Tibial nerve (tissue), 4 donors: ENCODE data around the gene CEP44. TPM values are rescaled to one million over a fixed set of nuclear protein-coding genes. Genes with fewer than 3 reads are reported as not detected.

Experiments
- DNase-seq, 2 donors: peaks; one replicate each; pipeline ENCODE4 v3.0.0-alpha.2; 2019; ENCODE audit warnings: low spot score in 2 of 2
- H3K27ac ChIP-seq, 4 donors: fragments of 200-600 bp; sonication (generic) in 3 of 4; one replicate each; pipeline ENCODE4 v1.5.1; 2017 to 2019; ENCODE audit warnings: mild to moderate bottlenecking in 1 of 4
- H3K27me3 ChIP-seq, 2 donors: fragments of 200-600 bp; sonication (generic) in 1 of 2; one replicate each; pipeline versions ENCODE4 v1.5.1 to v1.6.0; 2017 to 2019
- H3K36me3 ChIP-seq, 3 donors: fragments of 200-600 bp; sonication (generic); one replicate each; pipeline ENCODE4 v1.5.1; 2018 to 2019
- H3K4me1 ChIP-seq, 4 donors: fragments of 200-600 bp; sonication (generic) in 3 of 4; one replicate each; pipeline ENCODE4 v1.5.1; 2017 to 2019
- H3K4me3 ChIP-seq, 4 donors: fragments of 200-600 bp; sonication (generic) in 3 of 4; one replicate each; pipeline ENCODE4 v1.5.1; 2017 to 2019; ENCODE audit warnings: mild to moderate bottlenecking in 1 of 4, moderate library complexity in 1 of 4
- H3K9me3 ChIP-seq, 4 donors: fragments of 200-600 bp; sonication (generic) in 3 of 4; one replicate each; pipeline ENCODE4 v1.5.1; 2017 to 2019
- EP300 ChIP-seq, 2 donors: sonication (generic); formaldehyde crosslinking; IDR thresholded peaks; one replicate each; pipeline ENCODE4 v1.6.1; 2017; ENCODE audit warnings: antibody characterized with exemption in 2 of 2, mild to moderate bottlenecking in 1 of 2
- POLR2A ChIP-seq, 2 donors: fragments of 450-650 bp; IDR thresholded peaks; one replicate each; pipeline ENCODE4 v1.6.1; 2017; ENCODE audit warnings: antibody characterized with exemption in 2 of 2, mild to moderate bottlenecking in 2 of 2, moderate library complexity in 2 of 2
- WGBS, 2 donors: methylation state at CpG; one replicate each; pipeline ENCODE4 v1.1.5; 2018; 5-methylcytosine and 5-hydroxymethylcytosine counted together
- total RNA-seq, 4 donors: library from RNA; depleted of rRNA; stranded (reverse); fragments of >200 nt; gene quantifications; one replicate each; pipeline ENCODE4 v1.1.0, GENCODE V29; 2016
- TF ChIP-seq, protein P1 (sequence below), 5 experiments: fragments of 200-600 bp in 3 of 5; fragments of 450-650 bp in 2 of 5; sonication (generic) in 3 of 5; IDR thresholded peaks; one replicate each; pipeline ENCODE4 v1.5.1; 2016 to 2019; ENCODE audit warnings: antibody characterized with exemption in 5 of 5, mild to moderate bottlenecking in 3 of 5, moderate library complexity in 2 of 5

Gene CEP44
- total RNA-seq, 4 donors from 2014 or later, result 16.7 to 27.4 (median 21.5) TPM

DNA sequence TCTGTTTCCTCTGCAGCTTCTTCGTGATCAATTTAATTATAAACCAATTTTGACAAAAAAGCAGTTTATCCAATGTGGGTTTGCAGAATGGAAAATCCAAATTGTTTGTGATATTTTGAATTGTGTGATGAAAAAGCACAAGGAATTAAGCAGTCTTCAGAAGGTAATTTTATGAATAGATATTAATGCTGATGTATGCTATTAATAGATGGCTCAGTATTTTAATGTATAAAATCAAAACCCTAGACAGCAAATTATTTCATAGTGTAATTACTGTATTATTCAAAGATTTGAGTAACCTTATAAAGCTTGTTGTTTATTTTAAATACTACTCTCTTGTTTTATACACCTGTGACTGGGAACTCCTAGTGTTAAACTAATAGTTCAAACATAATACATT, 20.0 kb downstream of the CEP44 start:
- Histone ChIP-seq H3K27me3 (no peaks in the 10 kb centered on the region), H3K9me3 (no peaks in the 10 kb centered on the region), H3K36me3 (peaks cover 0 to 89% (median 0%) of the 10 kb centered on the region in 3 donors), H3K4me3 (no peak overlapping the region), H3K4me1 (no peaks in the 10 kb centered on the region), H3K27ac (no peak overlapping the region)
- TF ChIP-seq POLR2A (IDR thresholded peaks at IDR 0.05) (no peak), EP300 (IDR thresholded peaks at IDR 0.05) (no peak)
- TF ChIP-seq, protein P1, sequence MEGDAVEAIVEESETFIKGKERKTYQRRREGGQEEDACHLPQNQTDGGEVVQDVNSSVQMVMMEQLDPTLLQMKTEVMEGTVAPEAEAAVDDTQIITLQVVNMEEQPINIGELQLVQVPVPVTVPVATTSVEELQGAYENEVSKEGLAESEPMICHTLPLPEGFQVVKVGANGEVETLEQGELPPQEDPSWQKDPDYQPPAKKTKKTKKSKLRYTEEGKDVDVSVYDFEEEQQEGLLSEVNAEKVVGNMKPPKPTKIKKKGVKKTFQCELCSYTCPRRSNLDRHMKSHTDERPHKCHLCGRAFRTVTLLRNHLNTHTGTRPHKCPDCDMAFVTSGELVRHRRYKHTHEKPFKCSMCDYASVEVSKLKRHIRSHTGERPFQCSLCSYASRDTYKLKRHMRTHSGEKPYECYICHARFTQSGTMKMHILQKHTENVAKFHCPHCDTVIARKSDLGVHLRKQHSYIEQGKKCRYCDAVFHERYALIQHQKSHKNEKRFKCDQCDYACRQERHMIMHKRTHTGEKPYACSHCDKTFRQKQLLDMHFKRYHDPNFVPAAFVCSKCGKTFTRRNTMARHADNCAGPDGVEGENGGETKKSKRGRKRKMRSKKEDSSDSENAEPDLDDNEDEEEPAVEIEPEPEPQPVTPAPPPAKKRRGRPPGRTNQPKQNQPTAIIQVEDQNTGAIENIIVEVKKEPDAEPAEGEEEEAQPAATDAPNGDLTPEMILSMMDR (IDR thresholded peaks at IDR 0.05), result no peak
- 98 to 100% methylated on average over 1 of the region's 1 CpG for WGBS, 2 donors
- DNase-seq, result no peak

DNA sequence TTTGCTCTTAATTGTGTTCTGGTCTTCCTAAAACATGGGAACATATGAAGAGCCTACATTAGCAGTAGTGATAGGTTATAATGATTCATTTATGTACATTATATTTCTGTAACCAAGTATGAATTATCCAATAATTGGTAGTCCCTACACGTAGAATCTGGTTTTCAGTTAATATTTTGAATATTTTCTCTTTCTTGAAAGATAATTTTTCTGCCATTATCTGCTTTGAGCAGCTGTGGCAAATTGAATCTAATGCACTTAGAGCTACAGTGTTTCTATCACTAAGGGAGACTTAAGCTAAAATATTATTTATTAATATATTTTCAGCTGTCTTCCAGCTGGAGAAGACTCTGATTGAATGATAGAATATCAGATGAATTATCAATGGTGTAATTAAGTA, 21.0 kb downstream of the CEP44 start:
- H3K9me3 ChIP-seq, result no peaks in the 10 kb centered on the region
- H3K4me3 ChIP-seq, result no peak overlapping the region
- H3K36me3 ChIP-seq, result peaks cover 0 to 89% (median 0%) of the 10 kb centered on the region in 3 donors
- WGBS, 2 donors, result 89 to 96% methylated on average over 1 of the region's 1 CpG
- H3K4me1 ChIP-seq, result no peaks in the 10 kb centered on the region
- no peaks in the 10 kb centered on the region for H3K27me3 ChIP-seq
- TF ChIP-seq, protein P1 (IDR thresholded peaks at IDR 0.05), result no peak
- TF ChIP-seq EP300 (IDR thresholded peaks at IDR 0.05), result no peak
- no peak for TF ChIP-seq POLR2A (IDR thresholded peaks at IDR 0.05)
- no peak for DNase-seq
- H3K27ac ChIP-seq, result no peak overlapping the region

DNA sequence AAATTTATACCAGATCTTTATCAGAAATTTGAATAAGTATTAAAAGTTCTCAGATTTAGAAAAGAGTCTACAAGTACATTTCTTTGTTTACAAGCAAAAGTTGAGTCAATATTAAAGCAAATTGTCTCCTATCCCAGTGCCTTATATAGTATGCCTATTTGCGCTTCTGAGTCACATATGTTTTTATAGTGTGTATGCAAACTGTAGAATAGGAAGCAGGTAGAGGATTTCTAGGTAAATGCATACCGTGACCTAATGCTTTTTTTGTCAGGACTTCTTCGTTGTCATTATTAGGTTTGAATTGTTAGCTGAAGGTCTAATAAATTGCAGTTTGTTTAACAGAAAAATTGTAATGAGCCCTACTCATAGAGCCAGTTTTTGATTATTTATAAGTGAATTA, 22.2 kb downstream of the CEP44 start:
- TF ChIP-seq POLR2A (IDR thresholded peaks at IDR 0.05) (no peak), EP300 (IDR thresholded peaks at IDR 0.05) (no peak)
- TF ChIP-seq, protein P1 (IDR thresholded peaks at IDR 0.05), result no peak
- H3K4me3 ChIP-seq, result no peak overlapping the region
- no peaks in the 10 kb centered on the region for H3K9me3 ChIP-seq
- 96 to 98% methylated on average over 3 of the region's 3 CpGs for WGBS, 2 donors
- H3K27ac ChIP-seq, result no peak overlapping the region
- no peaks in the 10 kb centered on the region for H3K27me3 ChIP-seq
- H3K4me1 ChIP-seq, result no peaks in the 10 kb centered on the region
- no peak for DNase-seq
- H3K36me3 ChIP-seq, result peaks cover 0 to 91% (median 0%) of the 10 kb centered on the region in 3 donors

DNA sequence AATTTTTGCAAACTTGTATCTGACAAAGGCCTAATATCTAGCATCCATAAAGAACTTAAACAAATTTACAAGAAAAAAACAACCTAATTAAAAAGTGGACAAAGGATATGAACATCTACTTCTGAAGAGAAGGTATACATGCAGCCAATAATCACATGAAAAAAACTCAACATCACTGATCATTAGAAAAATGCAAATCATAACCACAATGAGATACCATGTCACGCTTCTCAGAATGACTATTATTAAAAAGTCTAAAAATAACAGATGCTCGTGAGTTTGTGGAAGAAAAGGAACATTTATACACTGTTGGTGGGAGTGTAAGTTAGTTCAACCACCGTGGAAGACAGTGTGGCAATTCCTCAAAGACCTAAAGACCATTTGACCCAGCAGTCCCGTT, 24.0 kb downstream of the CEP44 start:
- no peak for DNase-seq
- Histone ChIP-seq H3K4me1 (no peaks in the 10 kb centered on the region), H3K4me3 (no peak overlapping the region), H3K27me3 (no peaks in the 10 kb centered on the region), H3K9me3 (no peaks in the 10 kb centered on the region), H3K36me3 (peaks cover 0 to 83% (median 0%) of the 10 kb centered on the region in 3 donors), H3K27ac (no peak overlapping the region)
- WGBS, 2 donors, result 89 to 94% methylated on average over 4 of the region's 4 CpGs
- TF ChIP-seq EP300 (IDR thresholded peaks at IDR 0.05) (no peak), POLR2A (IDR thresholded peaks at IDR 0.05) (no peak)
- TF ChIP-seq, protein P1 (IDR thresholded peaks at IDR 0.05), result no peak

DNA sequence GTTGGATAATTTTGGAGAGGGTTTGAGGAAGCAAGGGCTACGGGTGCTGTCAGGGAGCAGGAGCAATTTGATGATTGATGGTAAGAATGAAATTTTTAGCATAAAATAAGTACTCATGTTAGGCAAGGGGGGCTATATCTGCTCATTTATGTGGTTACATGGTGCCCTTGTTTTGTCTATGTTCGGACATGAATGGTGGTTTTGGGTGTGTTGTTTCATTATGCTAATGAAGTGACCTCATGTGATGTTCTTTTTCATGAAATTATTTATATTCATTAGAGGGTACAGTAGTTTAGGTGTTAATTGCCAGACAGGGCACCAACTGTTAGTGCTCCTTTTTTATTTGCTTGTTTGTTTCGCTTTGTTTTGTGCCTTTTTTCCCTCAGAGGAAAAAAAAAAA, 29.3 kb downstream of the CEP44 start:
- Histone ChIP-seq H3K9me3 (no peaks in the 10 kb centered on the region), H3K4me3 (no peak overlapping the region), H3K36me3 (peaks cover 0 to 64% (median 0%) of the 10 kb centered on the region in 3 donors), H3K27ac (no peak overlapping the region), H3K4me1 (no peaks in the 10 kb centered on the region), H3K27me3 (no peaks in the 10 kb centered on the region)
- DNase-seq, result no peak
- TF ChIP-seq EP300 (IDR thresholded peaks at IDR 0.05), result no peak
- no peak for TF ChIP-seq POLR2A (IDR thresholded peaks at IDR 0.05)
- TF ChIP-seq, protein P1 (IDR thresholded peaks at IDR 0.05), result no peak
- 89 to 94% methylated on average over 3 of the region's 3 CpGs for WGBS, 2 donors
